SK-N-SH treated with all-trans-retinoic acid at 6 μM for 48 hours (cell line): ENCODE results near the gene COL23A1.

Source experiments
- ATAC-seq: fragments of 200-7000 bp; cut with Tn5 transposase; 3 replicates; pipeline ENCODE4 v1.9.1; 2020; ENCODE audit warnings: mild to moderate bottlenecking, moderate library complexity
- ARNTL ChIP-seq: fragments of 450-650 bp; formaldehyde crosslinking; IDR thresholded peaks from 2 replicates; pipeline ENCODE4 v1.5.0; 2020; ENCODE audit warnings: low read depth, mild to moderate bottlenecking, moderate library complexity, borderline replicate concordance
- BACH2 ChIP-seq: fragments of 250-450 bp; sonication (Bioruptor Pico); IDR thresholded peaks from 2 replicates; pipeline ENCODE4 v1.9.0; 2021; ENCODE audit warnings: mild to moderate bottlenecking, borderline replicate concordance
- CREB5 ChIP-seq: fragments of 250-450 bp; sonication (Bioruptor Pico); IDR thresholded peaks from 2 replicates; pipeline ENCODE4 v1.5.1; 2020; ENCODE audit warnings: low read depth, mild to moderate bottlenecking, moderate library complexity
- CSDC2 ChIP-seq: fragments of 250-450 bp; sonication (Bioruptor Pico); IDR thresholded peaks from 2 replicates; pipeline ENCODE4 v1.5.0; 2020; ENCODE audit warnings: mild to moderate bottlenecking, moderate library complexity
- CSRNP3 ChIP-seq: fragments of 250-450 bp; sonication (Bioruptor Pico); IDR thresholded peaks from 2 replicates; pipeline ENCODE4 v1.5.1; 2021; ENCODE audit warnings: mild to moderate bottlenecking, moderate library complexity
- ESRRG ChIP-seq: fragments of 250-450 bp; sonication (Bioruptor Pico); IDR thresholded peaks from 2 replicates; pipeline ENCODE4 v1.6.1; 2021; ENCODE audit warnings: mild to moderate bottlenecking
- GLIS3 ChIP-seq: fragments of 250-450 bp; sonication (Bioruptor Pico); IDR thresholded peaks from 2 replicates; pipeline ENCODE4 v1.5.0; 2020; ENCODE audit warnings: mild to moderate bottlenecking, moderate library complexity
- ISL1 ChIP-seq: fragments of 250-450 bp; sonication (Bioruptor Pico); IDR thresholded peaks from 2 replicates; pipeline ENCODE4 v2.1.2; 2022; ENCODE audit warnings: mild to moderate bottlenecking, moderate library complexity
- OSR1 ChIP-seq: fragments of 250-450 bp; sonication (Bioruptor Pico); IDR thresholded peaks from 2 replicates; pipeline ENCODE4 v1.8.0; 2022; ENCODE audit warnings: moderate library complexity, mild to moderate bottlenecking, inconsistent platforms
- PATZ1 ChIP-seq: fragments of 250-450 bp; sonication (Bioruptor Pico); IDR thresholded peaks from 2 replicates; pipeline ENCODE4 v1.8.0; 2020; ENCODE audit warnings: mild to moderate bottlenecking, moderate library complexity, borderline replicate concordance
- POU6F1 ChIP-seq: fragments of 250-450 bp; sonication (Bioruptor Pico); IDR thresholded peaks from 2 replicates; pipeline ENCODE4 v1.8.0; 2021; ENCODE audit warnings: low read depth, mild to moderate bottlenecking, moderate library complexity, borderline replicate concordance
- PPARA ChIP-seq: fragments of 250-450 bp; sonication (Bioruptor Pico); IDR thresholded peaks from 2 replicates; pipeline ENCODE4 v1.5.0; 2020; ENCODE audit warnings: mild to moderate bottlenecking, borderline replicate concordance
- RARB ChIP-seq: fragments of 250-450 bp; sonication (Bioruptor Pico); IDR thresholded peaks from 2 replicates; pipeline ENCODE4 v1.8.0; 2021; ENCODE audit warnings: mild to moderate bottlenecking, moderate library complexity
- SNAI2 ChIP-seq: fragments of 250-450 bp; sonication (Bioruptor Pico); IDR thresholded peaks from 2 replicates; pipeline ENCODE4 v1.5.0; 2020; ENCODE audit warnings: mild to moderate bottlenecking, moderate library complexity
- TCF4 ChIP-seq: fragments of 250-450 bp; sonication (Bioruptor Pico); IDR thresholded peaks from 2 replicates; pipeline ENCODE4 v1.8.0; 2021; ENCODE audit warnings: mild to moderate bottlenecking, moderate library complexity, borderline replicate concordance
- TOX ChIP-seq: fragments of 250-450 bp; sonication (Bioruptor Pico); IDR thresholded peaks from 2 replicates; pipeline ENCODE4 v1.8.0; 2021; ENCODE audit warnings: mild to moderate bottlenecking, moderate library complexity, borderline replicate concordance
- ZC3H10 ChIP-seq: fragments of 250-450 bp; sonication (Bioruptor Pico); IDR thresholded peaks from 2 replicates; pipeline ENCODE4 v1.5.1; 2021; ENCODE audit warnings: mild to moderate bottlenecking, moderate library complexity
- ZFP3 ChIP-seq: fragments of 250-450 bp; sonication (Bioruptor Pico); IDR thresholded peaks from 2 replicates; pipeline ENCODE4 v1.5.0; 2020; ENCODE audit warnings: mild to moderate bottlenecking, moderate library complexity
- ZFP30 ChIP-seq: fragments of 450-650 bp; formaldehyde crosslinking; IDR thresholded peaks from 2 replicates; pipeline ENCODE4 v1.5.0; 2022; ENCODE audit warnings: mild to moderate bottlenecking, moderate library complexity
- ZNF565 ChIP-seq: fragments of 450-650 bp; formaldehyde crosslinking; conservative IDR thresholded peaks from 2 replicates; pipeline ENCODE4 v1.5.0; 2020; ENCODE audit warnings: low read depth, mild to moderate bottlenecking, moderate library complexity
- ZNF70 ChIP-seq: fragments of 450-650 bp; formaldehyde crosslinking; IDR thresholded peaks from 2 replicates; pipeline ENCODE4 v1.5.0; 2020; ENCODE audit warnings: mild to moderate bottlenecking, moderate library complexity
- ZNF8 ChIP-seq: fragments of 450-650 bp; formaldehyde crosslinking; IDR thresholded peaks from 2 replicates; pipeline ENCODE4 v1.5.0; 2020; ENCODE audit warnings: mild to moderate bottlenecking, moderate library complexity

The COL23A1 gene

DNA sequence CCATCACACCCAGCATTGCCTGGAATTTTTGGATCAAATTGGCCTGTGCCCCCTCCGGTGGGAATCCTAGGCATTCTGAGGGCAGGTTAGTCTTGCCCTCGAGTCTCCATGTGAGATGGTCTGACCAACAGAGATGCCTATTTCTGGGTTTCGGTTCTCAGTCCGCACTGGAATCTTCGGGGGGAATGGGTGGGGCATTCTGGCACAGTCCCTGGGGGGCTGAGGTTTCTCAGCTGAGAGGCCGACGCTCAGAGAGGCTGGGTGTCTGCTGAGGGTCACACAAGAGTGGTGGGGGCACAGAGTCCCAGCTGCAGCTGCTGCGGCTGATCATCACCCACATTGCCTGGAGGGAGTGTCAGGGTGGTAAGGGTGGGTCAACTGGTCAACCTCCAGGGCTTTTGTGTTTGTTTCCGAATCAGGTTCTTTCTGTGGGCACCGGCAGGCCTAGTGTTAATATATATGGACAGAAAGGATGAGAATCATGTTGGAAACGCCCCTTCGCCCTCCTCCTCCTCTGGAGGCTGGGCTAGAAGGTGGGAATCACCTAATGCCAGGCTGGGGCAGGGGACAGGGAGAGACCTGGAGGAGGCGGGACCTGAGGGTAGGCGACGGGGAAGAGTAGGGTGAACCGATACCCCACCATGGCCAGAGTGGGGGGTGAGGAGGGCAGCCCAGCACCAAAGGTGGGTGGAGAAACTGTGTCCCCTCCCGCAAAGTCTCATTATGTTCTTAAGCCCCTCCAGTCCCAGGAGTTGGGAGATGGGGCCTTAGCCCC is 208.1 kb downstream of the COL23A1 start:
- TF ChIP-seq BACH2 (no peak), TOX (CRISPR knock-in tag) (no peak), ZC3H10 (no peak), ISL1 (CRISPR knock-in tag) (no peak), ESRRG (CRISPR knock-in tag) (no peak), SNAI2 (CRISPR knock-in tag) (no peak), ARNTL (no peak), ZFP3 (CRISPR knock-in tag) (no peak), ZNF70 (CRISPR knock-in tag) (no peak), TCF4 (CRISPR knock-in tag) (no peak), ZNF8 (CRISPR knock-in tag) (no peak), ZNF565 (CRISPR knock-in tag) (no peak), ZFP30 (CRISPR knock-in tag) (no peak), CREB5 (CRISPR knock-in tag) (no peak), CSRNP3 (CRISPR knock-in tag) (no peak), PPARA (CRISPR knock-in tag) (no peak)
- ATAC-seq: no peak

DNA sequence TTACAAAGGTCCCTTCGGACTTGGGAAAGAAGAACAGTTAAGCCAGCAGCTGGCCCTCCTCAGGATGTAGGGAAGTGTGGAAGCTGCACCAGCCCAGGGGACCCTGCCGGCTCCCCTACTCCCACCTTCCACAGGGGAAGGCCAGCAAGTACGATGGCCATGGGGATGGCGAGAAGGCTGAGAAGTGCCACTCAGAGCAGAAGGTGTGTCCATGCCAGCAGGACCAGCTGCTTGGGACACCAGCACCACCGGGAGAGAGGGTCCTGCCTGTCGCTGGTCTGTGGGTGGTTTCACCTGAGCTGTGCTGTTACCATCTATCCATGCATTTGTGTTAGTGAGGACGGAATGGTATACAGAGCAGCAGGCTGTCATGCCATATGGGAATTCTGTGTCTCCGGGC is 209.0 kb downstream of the COL23A1 start:
- no peak for ATAC-seq
- TF ChIP-seq ESRRG (CRISPR knock-in tag) (no peak), PATZ1 (no peak), ARNTL (no peak), CSDC2 (CRISPR knock-in tag) (no peak), CREB5 (CRISPR knock-in tag) (no peak), ZNF8 (CRISPR knock-in tag) (no peak), TCF4 (CRISPR knock-in tag) (no peak), SNAI2 (CRISPR knock-in tag) (no peak), ZNF565 (CRISPR knock-in tag) (no peak), OSR1 (CRISPR knock-in tag) (no peak), ISL1 (CRISPR knock-in tag) (no peak), RARB (CRISPR knock-in tag) (no peak), ZFP3 (CRISPR knock-in tag) (no peak), PPARA (CRISPR knock-in tag) (no peak), ZC3H10 (no peak), POU6F1 (CRISPR knock-in tag) (no peak), GLIS3 (CRISPR knock-in tag) (no peak), TOX (CRISPR knock-in tag) (no peak)

GRCh38 chr5:178380541-178381074 is 209.6 kb downstream of the COL23A1 start:
- ATAC-seq: no peak
- TF ChIP-seq ZFP30 (CRISPR knock-in tag) (no peak), CSDC2 (CRISPR knock-in tag) (no peak), ISL1 (CRISPR knock-in tag) (no peak), CSRNP3 (CRISPR knock-in tag) (no peak), ZNF8 (CRISPR knock-in tag) (no peak), SNAI2 (CRISPR knock-in tag) (no peak), ZFP3 (CRISPR knock-in tag) (no peak), PATZ1 (no peak), POU6F1 (CRISPR knock-in tag) (no peak), ZNF565 (CRISPR knock-in tag) (no peak)
